GM23338 (cell line): Measurements from ENCODE around the gene LYZL4.

Experiments used
- CTCF ChIP-seq, 2 experiments: fragments of 200-600 bp in 1 of 2; sonication (generic) in 1 of 2; conservative IDR thresholded peaks; 2 replicates each; pipeline versions ENCODE4 v1.5.1 to v1.6.1; 2016 to 2017; ENCODE audit warnings: antibody characterized with exemption in 2 of 2, low read depth in 2 of 2, mild to moderate bottlenecking in 2 of 2, moderate library complexity in 1 of 2
- ETS1 ChIP-seq: IDR thresholded peaks from 2 replicates; pipeline ENCODE4 v1.6.1; 2016; ENCODE audit warnings: antibody characterized with exemption
- EZH2 ChIP-seq: fragments of 200-600 bp; sonication (generic); IDR thresholded peaks from one replicate; pipeline ENCODE4 v1.8.0; 2017; ENCODE audit warnings: antibody characterized with exemption, mild to moderate bottlenecking, low read depth; ENCODE audit not compliant: unreplicated experiment
- EZH2phosphoT487 ChIP-seq: fragments of 200-600 bp; sonication (generic); IDR thresholded peaks from one replicate; pipeline ENCODE4 v1.8.1; 2018; ENCODE audit warnings: antibody characterized with exemption; ENCODE audit not compliant: unreplicated experiment
- JUNB ChIP-seq: IDR thresholded peaks from one replicate; pipeline ENCODE4 v1.6.1; 2016; ENCODE audit warnings: antibody characterized with exemption; ENCODE audit not compliant: unreplicated experiment
- POLR2AphosphoS5 ChIP-seq: IDR thresholded peaks from 2 replicates; pipeline ENCODE4 v1.6.1; 2016; ENCODE audit warnings: antibody characterized with exemption, low read depth
- REST ChIP-seq: IDR thresholded peaks from one replicate; pipeline ENCODE4 v1.6.1; 2018; ENCODE audit warnings: antibody characterized with exemption; ENCODE audit not compliant: unreplicated experiment

GRCh38 chr3:42432485-42432884 is 22.1 kb upstream of the LYZL4 start:
- TF ChIP-seq CTCF (conservative IDR thresholded peaks at IDR 0.05; ENCODE audit: low read depth in 2 of 2) (no peak), EZH2 (no peak), EZH2phosphoT487 (no peak), POLR2AphosphoS5 (no peak), REST (no peak), ETS1 (no peak), JUNB (no peak)
